Measurements from ENCODE around the gene MORN1. TPM values are rescaled to one million over a fixed set of nuclear protein-coding genes. Genes with fewer than 3 reads are reported as not detected.
A peak's percentile ranks its signal among the peaks of the same experiment; 100 is the strongest.

MORN1 gene
- total RNA-seq, 1 experiment from 2014 or later, result 7.5 TPM

DNA sequence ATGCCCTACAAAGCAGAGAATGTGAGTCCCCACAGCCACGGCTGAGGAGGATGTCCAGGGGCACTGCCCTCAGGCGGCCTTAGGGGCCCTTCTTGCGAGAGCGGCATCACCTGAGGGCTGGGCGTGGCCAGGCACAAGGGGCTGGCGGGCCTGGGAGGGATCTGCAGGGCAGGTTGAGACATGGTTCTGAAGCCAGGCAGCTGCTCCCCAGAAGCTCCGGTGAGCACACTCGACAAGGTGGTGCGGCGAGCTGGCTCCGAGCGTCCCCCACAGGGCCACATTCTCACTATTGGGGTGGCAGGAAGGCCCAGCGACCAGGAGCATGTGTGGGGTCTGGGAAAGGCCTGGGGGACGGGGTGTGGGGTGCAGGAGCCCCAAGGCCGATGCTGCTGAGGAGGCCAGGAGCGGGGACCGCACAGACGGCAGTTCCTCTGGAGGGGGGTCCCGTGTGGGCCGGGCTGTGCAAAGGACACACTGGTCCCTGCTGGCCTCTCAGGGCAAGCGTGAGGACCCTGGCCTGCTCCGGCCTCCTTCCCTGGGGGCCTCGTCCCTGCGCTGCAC is 47.2 kb downstream of the MORN1 start:
- no peak overlapping the region for H3K4me3 ChIP-seq
- DNase-seq, result no peak
- H3K36me3 ChIP-seq, result no peaks in the 10 kb centered on the region
- H3K9me3 ChIP-seq (replicated peaks), result no peaks in the 10 kb centered on the region
- H3K27me3 ChIP-seq, result peaks cover 22% of the 10 kb centered on the region; the same call in 1 of the 2 replicates
- no peak overlapping the region for H3K27ac ChIP-seq
- peaks cover 5% of the 10 kb centered on the region; the same call in 1 of the 2 replicates for H3K4me1 ChIP-seq

DNA sequence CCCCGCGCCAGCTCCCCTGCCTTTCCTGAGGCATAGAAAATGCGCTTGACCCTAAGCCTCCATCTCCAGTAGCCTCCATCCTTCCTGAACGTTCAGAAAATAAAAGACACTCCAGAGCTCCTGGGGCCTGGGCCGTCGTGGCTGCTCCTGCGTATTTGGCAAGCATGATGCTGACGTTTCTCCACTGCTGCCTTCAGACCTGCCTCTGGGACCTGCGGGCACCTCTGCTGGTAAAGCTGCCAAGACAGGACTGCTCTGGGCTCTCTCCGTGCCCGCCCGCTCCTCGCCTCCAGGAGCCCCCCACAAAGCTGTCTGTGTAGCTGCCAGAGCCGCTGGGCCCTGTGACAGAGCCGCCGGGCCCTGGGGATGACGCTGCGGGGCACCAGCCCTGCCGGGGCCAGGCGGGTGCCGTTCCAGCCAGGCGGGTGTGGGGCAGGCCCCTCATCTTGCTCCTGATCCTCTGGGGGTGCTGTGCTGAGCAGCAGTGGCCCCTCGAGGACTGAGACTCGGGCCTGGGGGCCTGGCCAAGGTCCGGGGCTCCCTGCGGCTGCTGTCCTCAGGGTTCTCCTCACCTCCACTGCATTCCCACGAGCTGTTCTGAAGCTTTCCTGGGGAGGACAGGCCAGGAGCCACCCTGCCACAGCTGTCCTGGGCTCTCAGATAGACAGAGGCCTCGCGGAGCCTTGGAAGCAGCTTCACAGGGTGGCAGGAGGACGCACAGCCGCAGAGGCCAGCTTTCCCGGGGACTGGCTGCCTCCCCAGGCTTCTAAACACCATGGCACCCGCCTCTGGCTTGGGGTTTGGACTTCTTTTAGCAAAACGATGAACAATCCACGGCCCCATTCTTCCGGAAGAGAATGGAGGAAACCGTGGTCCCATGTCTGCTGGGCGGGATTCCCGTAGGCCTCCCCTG is 48.1 kb downstream of the MORN1 start:
- no peak for DNase-seq
- Histone ChIP-seq H3K4me1 (peaks cover 5% of the 10 kb centered on the region; the same call in 1 of the 2 replicates), H3K27me3 (peaks cover 22% of the 10 kb centered on the region; the same call in 1 of the 2 replicates), H3K4me3 (no peak overlapping the region), H3K36me3 (no peaks in the 10 kb centered on the region), H3K9me3 (replicated peaks) (no peaks in the 10 kb centered on the region), H3K27ac (no peak overlapping the region)

DNA sequence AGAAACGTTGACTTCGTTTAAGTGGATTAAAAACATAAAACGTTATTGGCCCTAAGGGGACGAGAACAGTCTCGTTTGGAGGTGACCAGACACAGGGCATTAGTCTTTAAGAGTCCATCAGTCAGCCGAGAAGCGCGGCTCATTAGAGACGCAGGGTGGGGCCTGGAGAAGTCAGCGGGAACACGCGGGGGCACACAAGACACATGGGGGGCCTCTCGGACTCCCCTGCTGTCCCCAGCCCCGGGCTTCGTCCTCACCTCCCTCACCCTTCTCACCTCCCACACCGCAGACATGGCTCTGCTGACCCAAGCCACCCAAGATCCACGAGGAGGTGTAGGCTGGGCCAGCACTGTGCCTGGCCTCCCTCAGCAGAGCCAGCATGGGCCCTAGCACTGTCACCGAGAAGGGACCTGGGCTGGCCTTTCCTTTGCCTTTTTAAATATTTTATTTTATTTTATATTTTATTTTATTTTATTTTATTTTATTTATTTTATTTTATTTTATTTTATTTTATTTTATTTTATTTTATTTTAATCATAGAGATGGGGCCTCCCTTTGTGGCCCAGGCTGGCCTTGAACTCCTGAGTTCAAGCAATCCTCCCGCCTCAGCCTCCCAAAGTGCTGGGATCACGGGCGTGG is 48.9 kb downstream of the MORN1 start:
- Histone ChIP-seq H3K4me3 (no peak overlapping the region), H3K9me3 (replicated peaks) (no peaks in the 10 kb centered on the region), H3K4me1 (peaks cover 5% of the 10 kb centered on the region; the same call in 1 of the 2 replicates), H3K27me3 (peaks cover 22% of the 10 kb centered on the region; the same call in 1 of the 2 replicates), H3K36me3 (no peaks in the 10 kb centered on the region), H3K27ac (no peak overlapping the region)
- no peak for DNase-seq

DNA sequence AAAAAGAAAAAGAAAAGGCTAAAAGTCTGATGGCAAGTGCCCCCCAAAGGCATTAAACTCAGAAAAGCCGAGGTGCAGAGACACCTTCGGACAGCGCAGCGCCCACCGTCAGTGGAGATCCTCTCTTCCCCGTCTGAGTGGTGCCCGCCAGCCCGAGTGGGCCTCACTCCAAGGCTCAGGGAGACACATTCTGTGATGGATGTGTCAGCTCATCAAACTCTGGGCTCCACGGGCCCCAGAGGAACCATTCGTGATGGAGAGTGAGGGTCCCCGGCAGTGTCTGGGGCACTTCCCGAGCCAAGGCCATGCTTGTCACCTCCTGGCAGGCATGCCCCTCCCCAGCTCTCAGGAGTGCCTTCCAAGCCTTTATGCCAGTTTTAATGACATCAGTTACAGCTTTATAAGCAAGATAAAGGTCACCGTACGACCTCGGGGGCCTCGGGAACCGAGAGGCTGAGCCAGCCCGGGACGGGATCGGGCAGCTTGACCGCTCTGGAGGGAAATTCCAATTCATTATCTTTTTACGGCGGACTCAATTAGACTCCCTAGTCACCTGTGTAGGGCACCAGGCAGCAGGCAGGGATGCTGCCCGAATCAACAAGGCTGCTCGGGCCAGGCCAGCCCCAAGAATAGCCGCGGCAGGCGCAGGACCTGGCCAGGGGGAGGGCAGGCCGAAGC is 49.5 kb downstream of the MORN1 start:
- no peak overlapping the region for H3K4me3 ChIP-seq
- H3K27ac ChIP-seq, result no peak overlapping the region
- H3K4me1 ChIP-seq, result peaks cover 5% of the 10 kb centered on the region; the same call in 1 of the 2 replicates
- no peaks in the 10 kb centered on the region for H3K36me3 ChIP-seq
- peaks cover 22% of the 10 kb centered on the region; the same call in 1 of the 2 replicates for H3K27me3 ChIP-seq
- DNase-seq, result no peak
- H3K9me3 ChIP-seq (replicated peaks), result no peaks in the 10 kb centered on the region

DNA sequence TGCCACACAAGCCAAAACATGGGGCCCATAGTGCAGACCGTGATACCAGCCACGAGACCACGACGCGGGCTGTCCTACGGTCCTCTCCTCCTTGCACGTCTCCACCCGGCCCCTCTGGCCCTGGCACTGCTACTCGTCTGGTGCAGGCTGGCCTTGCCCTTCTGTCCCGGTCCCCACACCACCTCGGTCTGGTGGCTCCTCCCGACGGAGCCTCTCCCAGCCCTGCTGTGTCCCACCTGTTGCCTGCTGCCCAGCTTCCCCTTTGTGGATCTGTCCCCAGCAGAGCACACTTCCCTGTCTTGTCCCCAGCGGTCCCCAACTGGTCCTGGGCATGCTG is 50.5 kb downstream of the MORN1 start:
- no peak overlapping the region for H3K27ac ChIP-seq
- H3K27me3 ChIP-seq, result peaks cover 22% of the 10 kb centered on the region; the same call in 1 of the 2 replicates
- H3K4me1 ChIP-seq, result peaks cover 15% of the 10 kb centered on the region
- no peaks in the 10 kb centered on the region for H3K9me3 ChIP-seq (replicated peaks)
- no peak for DNase-seq
- H3K4me3 ChIP-seq, result no peak overlapping the region
- no peaks in the 10 kb centered on the region for H3K36me3 ChIP-seq

DNA sequence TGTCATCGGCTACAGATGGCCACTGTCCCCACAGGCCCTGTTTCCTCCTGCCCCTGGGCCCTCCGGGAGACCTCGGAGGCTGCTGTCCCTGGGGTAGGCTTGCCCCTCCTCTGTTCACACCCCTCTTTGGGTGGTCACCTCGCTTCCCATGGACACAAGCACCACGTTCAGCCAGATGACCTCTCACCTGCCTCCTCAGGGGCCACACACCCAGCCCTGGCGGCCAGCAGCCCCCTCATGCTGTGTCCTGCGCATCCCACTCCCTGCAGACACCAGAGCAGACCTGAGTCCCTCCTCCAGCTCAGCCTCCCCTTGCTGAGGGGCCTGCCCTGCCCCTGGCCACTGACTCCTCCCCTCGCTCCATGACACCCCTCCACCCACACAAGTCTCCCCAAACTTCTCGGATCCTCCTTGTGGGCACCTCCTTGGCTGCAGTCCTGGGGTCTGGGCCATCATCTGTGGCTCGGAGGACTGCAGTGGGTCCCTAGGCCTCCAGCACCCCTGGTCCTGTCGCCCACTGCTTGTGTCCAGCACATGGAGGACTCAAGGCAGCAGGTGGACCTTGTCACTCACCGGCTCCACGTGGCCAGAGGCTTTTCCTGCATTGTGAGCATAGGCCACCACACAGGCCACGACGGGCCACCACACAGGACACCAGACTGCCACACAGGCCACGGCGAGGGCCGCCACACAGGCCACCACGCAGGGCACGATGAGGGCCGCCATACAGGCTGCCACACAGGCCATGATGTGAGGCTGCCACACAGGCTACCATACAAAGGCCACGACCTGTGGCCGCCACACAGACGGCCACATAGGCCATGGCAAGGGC is 51.1 kb downstream of the MORN1 start:
- no peak overlapping the region for H3K27ac ChIP-seq
- no peaks in the 10 kb centered on the region for H3K36me3 ChIP-seq
- DNase-seq, result no peak
- peaks cover 17% of the 10 kb centered on the region for H3K4me1 ChIP-seq
- no peak overlapping the region for H3K4me3 ChIP-seq
- peaks cover 22% of the 10 kb centered on the region; the same call in 1 of the 2 replicates for H3K27me3 ChIP-seq
- H3K9me3 ChIP-seq (replicated peaks), result no peaks in the 10 kb centered on the region

DNA sequence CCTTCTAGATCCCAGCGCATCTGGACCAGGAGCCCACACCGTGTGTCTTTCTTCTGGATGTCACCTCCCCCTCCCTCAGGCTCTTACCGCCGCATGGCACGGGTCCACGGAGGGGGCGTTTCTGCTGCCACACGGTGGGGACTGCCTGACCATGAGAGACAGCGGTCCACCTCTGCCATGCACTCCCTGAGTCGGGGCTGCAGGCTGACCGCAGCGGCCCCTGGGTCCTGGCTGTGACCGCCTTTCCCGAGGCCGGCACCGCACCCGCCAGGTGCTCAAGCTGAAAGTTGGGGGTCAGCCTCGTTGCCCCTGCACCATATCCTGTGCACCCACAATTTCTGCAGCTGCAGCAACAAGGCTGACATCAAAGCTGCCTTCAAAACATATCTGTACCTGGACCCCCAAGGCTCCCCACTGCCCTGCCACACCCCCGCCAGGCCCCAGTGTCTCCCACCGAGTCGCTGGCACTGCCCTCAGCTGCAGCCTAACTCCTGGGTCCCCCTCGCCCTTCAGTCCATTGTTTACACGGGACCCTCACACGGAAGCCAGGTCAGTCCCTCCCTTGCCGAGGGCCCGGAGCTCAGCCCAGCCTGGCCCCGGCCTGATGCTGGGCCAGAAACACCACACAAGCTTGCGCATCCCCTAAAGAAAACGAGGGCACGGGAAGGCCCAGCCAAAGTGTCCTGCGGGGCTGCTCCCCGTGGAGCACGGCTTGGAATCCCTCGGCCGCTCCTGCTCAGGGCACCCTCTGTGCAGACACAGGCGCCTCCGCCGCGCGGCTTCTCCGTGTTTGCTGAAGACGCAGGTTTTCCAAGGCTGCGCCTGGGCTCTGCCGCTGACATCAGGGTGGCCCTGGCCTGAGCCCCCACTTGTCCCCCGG is 51.9 kb downstream of the MORN1 start:
- no peak for DNase-seq
- Histone ChIP-seq H3K4me1 (peaks cover 23% of the 10 kb centered on the region), H3K36me3 (no peaks in the 10 kb centered on the region), H3K27ac (no peak overlapping the region), H3K27me3 (peaks cover 15% of the 10 kb centered on the region; the same call in 1 of the 2 replicates), H3K9me3 (replicated peaks) (no peaks in the 10 kb centered on the region), H3K4me3 (no peak overlapping the region)

DNA sequence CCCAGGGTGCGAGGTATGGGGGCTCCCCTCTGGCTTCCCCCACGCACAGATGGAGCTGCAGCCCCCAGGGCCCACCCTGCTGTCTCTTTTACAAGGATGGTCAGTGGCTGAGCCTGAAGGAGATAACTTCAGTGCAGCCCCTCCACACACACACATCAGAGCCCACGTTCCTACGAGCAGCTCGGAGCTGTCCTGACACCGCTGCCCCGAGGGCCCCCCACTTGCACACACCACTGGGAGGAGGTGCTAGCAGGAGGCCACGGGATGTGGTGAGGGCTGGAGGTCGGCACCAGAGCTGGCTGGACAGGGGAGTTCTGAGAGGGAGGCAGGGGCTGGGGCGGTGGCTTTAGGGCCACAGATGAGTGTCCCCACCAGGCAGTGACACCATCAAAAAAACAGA is 53.9 kb downstream of the MORN1 start:
- DNase-seq, result no peak
- Histone ChIP-seq H3K4me1 (peaks cover 21% of the 10 kb centered on the region), H3K27ac (no peak overlapping the region), H3K36me3 (no peaks in the 10 kb centered on the region), H3K9me3 (replicated peaks) (no peaks in the 10 kb centered on the region), H3K4me3 (no peak overlapping the region), H3K27me3 (peaks cover 9% of the 10 kb centered on the region; the same call in 1 of the 2 replicates)

DNA sequence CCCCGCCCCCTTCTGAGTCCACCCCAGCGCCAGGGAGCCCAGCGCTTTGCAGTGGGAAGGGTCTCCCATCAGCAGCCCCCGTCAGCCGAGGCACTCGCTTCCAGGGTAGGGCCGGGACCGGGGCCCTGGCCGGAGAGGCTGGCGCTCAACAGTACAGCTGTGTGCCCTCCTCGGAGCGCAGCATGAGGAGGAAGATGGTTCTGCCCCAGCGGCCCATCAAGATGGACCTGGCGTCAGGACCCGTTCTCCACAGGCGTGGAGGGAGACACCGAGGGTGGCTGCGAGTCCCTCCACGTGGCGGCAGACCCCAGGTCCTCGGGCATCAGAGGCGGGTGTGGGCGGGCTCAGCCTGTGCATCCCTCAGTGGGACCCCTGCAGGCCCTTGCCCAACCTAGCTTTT is 54.3 kb downstream of the MORN1 start:
- no peak overlapping the region for H3K27ac ChIP-seq
- H3K27me3 ChIP-seq, result peaks cover 8% of the 10 kb centered on the region; the same call in 1 of the 2 replicates
- H3K9me3 ChIP-seq (replicated peaks), result no peaks in the 10 kb centered on the region
- H3K4me1 ChIP-seq, result peaks cover 21% of the 10 kb centered on the region
- no peak for DNase-seq
- H3K36me3 ChIP-seq, result no peaks in the 10 kb centered on the region
- no peak overlapping the region for H3K4me3 ChIP-seq

DNA sequence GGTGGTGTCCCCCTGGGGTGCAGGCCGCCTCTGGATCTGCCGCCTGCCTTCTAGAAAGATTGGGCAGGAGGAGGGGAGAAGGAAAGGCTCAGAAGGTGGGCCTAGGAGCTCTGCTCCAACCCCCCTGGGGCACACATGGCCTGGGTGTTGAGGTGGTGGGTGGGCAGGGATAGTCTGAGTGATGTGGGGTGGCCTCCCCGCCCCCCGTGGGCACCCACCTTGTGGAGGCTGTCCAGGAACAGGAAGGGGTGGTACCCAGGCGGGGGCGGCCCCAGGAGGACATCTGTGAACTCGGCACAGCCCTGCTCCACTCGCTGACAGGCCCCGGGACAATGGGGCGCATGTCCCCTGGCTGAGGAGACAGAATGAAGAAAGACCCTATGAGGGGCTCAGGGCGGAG is 54.9 kb downstream of the MORN1 start:
- no peaks in the 10 kb centered on the region for H3K36me3 ChIP-seq
- H3K9me3 ChIP-seq (replicated peaks), result no peaks in the 10 kb centered on the region
- H3K4me1 ChIP-seq, result peaks cover 22% of the 10 kb centered on the region
- peak overlapping the region; percentile 49 for H3K4me3 ChIP-seq
- peaks cover 4% of the 10 kb centered on the region; the same call in 1 of the 2 replicates for H3K27me3 ChIP-seq
- no peak for DNase-seq
- peak overlapping the region; percentile 77 for H3K27ac ChIP-seq

DNA sequence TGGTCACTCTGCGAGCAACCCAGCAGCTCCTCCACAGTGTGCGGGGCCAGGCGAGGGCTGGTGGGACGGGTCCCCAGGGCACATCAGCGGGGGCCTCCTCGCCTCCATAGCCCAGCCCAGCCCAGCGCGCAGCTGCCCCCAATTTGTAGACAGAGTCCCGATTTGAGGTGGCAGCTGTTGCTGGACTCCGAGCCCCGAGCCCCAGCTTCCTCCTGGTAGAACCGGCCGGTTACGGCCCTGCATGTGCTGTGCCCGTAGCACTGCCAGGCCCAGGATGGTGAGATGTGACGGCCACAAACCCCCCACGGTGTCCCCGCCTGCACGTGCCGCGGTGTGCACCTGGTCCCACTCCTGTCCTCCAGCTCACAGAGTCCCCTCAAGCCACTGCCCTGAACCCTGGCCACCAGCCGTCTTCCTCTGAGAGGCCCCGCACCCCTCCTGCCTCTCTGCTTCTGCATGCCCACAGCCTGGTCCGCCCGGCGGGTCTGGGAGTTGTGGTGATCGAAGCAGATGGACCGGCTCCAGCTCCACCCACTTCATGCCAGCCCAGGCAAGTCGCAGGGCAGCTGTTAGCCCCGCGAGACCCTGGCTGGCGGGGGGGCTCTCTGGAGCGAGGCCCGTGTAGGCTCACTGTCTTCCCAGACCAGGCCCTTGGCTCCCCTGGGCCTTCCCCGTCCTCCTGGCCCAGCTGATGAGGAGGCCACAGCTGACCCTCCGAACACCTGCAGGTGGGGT is 55.5 kb downstream of the MORN1 start:
- Histone ChIP-seq H3K9me3 (replicated peaks) (no peaks in the 10 kb centered on the region), H3K4me1 (peaks cover 28% of the 10 kb centered on the region), H3K27ac (peak overlapping the region; percentile 77), H3K36me3 (no peaks in the 10 kb centered on the region), H3K4me3 (peak overlapping the region; percentile 49), H3K27me3 (no peaks in the 10 kb centered on the region)
- DNase-seq, result peak; percentile 83 to 86

DNA sequence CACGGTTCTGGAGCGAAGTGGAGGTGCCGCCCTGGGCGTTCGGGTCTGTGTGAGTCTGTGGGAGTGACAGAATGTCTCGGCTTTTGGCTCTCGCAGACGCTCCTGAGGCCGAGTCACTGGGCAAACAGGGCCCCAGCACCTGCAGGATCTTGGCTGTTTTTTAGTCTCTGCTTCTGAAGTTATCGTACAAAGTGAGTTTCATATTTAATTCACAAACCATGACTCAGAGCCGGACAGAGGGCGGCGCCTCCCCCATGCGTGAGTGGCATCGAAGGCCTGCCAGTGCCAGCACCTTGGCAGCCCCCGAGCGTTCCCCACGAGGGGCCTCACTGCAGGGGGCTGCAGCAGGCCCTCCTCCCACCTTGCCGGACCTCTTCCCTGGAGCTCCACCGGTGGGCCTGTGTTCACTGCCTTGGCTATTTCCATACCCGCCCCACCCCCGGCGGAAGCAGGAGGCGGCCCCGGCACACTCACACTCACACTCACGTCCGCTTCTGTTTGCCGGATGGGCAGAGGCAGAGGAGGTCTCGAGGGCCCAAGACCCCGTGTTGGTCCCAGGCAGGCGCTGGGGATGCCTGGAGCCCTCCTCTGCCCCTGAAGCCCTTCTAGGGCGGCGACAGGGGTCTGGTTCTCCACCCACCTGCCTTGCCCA is 56.3 kb downstream of the MORN1 start:
- H3K4me1 ChIP-seq, result peaks cover 36% of the 10 kb centered on the region
- no peaks in the 10 kb centered on the region for H3K9me3 ChIP-seq (replicated peaks)
- H3K4me3 ChIP-seq, result peak overlapping the region; percentile 49
- H3K27me3 ChIP-seq, result no peaks in the 10 kb centered on the region
- H3K36me3 ChIP-seq, result no peaks in the 10 kb centered on the region
- no peak for DNase-seq
- peak overlapping the region; percentile 77 for H3K27ac ChIP-seq
